C1 segment of cervical spinal cord (tissue), 14 donors: ENCODE results near the gene SIRT1.
"Not testable (repeated sequence)": the region's sequence is repeated elsewhere in the genome, so short reads cannot be mapped to it uniquely, and the experiment has no call there.

Source experiments
- DNase-seq, 14 donors: peaks; one replicate each; lab custom pipeline; 2025; lab: John Stamatoyannopoulos, UW

Gene SIRT1

GRCh38 chr10:67955614-67956013 is 71.2 kb downstream of the SIRT1 start:
- no peak for DNase-seq

GRCh38 chr10:67959839-67960476 is 75.5 kb downstream of the SIRT1 start:
- no peak for DNase-seq

GRCh38 chr10:67965456-67965855 is 81.0 kb downstream of the SIRT1 start:
- DNase-seq: no peak

DNA sequence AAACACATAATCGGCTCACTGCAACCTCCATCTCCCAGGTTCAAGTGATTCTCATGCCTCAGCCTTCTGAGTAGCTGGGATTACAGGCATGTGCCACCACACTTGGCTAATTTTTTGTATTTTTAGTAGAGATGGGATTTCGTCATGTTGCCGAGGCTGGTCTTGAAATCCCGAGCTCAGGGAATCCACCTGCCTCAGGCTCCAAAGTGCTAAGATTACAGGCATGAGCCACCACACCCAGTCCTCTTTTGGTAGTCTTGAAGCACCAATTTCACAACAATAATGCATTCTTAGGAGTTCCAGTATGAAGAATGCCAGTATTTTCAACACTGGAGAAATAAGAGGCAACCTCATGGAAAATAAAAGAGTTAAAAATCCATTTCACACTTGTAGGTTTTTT is 81.6 kb downstream of the SIRT1 start:
- not testable (repeated sequence) for DNase-seq
